ENCODE results near the gene ADD1.
A peak's percentile ranks its signal among the peaks of the same experiment; 100 is the strongest.

Gene ADD1

DNA sequence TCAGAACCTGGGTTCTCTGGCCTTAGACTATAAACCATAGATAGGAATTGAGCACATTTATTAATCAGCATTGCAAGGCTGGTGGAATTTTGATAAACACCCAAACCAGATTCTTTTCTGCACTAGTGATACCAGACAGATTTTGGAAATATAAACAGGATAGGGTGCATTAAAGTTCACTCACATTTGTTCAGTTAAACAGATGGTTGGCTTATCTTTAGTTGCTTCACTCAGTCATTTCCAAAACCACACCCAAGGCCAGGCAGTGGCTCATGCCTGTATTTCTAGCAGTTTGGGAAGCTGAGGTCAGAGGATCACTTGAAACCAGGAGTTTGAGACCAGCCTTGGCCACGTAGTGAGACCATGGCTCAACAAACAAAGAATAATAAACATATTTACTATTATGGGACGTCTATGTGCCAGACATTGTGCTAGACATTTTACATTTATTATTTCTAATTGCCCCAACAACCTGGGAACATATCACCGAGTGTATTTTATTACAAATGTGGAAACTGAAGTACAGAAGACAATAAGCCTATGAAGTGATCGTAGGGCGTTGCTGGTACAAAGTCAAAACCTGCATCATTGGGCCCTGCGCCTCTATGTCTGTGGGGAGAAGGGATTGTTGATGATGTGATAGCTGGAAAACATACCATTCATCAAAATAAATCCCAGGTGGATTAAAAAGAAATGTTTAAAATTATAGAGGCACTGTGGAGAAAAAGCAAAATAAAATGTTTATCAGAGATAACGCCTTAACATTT is 15.0 kb downstream of the ADD1 start:
- Mint-ChIP-seq H3K27me3 (no peaks in the 10 kb centered on the region), H3K4me3 (no peak overlapping the region), H3K4me1 (ENCODE audit: low read depth in 2 of 2) (peaks cover 54 to 76% of the 10 kb centered on the region in 2 donors), H3K9me3 (no peaks in the 10 kb centered on the region), H3K27ac (peak overlapping the region in 1 of 2 donors; percentile 80), H3K36me3 (ENCODE audit: insufficient read depth) (peaks cover 22% of the 10 kb centered on the region)
- ATAC-seq (replicated peaks) (no peak), DNase-seq (no peak)

DNA sequence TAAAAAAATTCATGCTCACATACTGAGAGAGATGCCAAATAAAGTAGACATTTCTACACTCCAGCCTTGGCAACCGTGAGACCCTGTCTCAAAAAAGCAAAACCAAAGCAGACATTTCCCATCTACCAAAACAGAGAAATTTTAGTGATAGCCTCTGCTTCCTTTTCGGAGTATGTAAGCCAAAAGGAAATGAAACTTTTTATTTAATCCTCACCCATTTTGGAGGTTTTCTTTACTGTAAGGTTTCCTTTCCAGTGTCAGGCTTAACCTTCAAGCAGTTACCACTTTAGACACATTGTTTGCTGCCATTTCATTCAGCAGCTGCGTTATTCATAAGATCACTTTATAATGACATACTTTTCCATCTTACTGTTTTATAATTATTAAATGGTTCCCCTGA is 15.9 kb downstream of the ADD1 start:
- DNase-seq: no peak
- peak overlapping the region; percentile 41 to 70 for H3K27ac Mint-ChIP-seq
- H3K27me3 Mint-ChIP-seq: no peaks in the 10 kb centered on the region
- ATAC-seq (replicated peaks): no peak
- peaks cover 53 to 75% of the 10 kb centered on the region in 2 donors for H3K4me1 Mint-ChIP-seq (ENCODE audit: low read depth in 2 of 2)
- no peak overlapping the region for H3K4me3 Mint-ChIP-seq
- H3K36me3 Mint-ChIP-seq (ENCODE audit: insufficient read depth): peaks cover 15% of the 10 kb centered on the region
- no peaks in the 10 kb centered on the region for H3K9me3 Mint-ChIP-seq

GRCh38 chr4:2860391-2861348 is 17.0 kb downstream of the ADD1 start:
- ATAC-seq (replicated peaks) (no peak), DNase-seq (no peak)
- Mint-ChIP-seq H3K27ac (peak overlapping the region; percentile 41 to 70), H3K4me1 (ENCODE audit: low read depth in 2 of 2) (peaks cover 45 to 77% of the 10 kb centered on the region in 2 donors), H3K4me3 (peak overlapping the region in 1 of 2 donors; percentile 18), H3K36me3 (ENCODE audit: insufficient read depth) (peaks cover 4% of the 10 kb centered on the region), H3K27me3 (no peaks in the 10 kb centered on the region), H3K9me3 (no peaks in the 10 kb centered on the region)

- Mint-ChIP-seq H3K4me1 (ENCODE audit: low read depth in 2 of 2) (peaks cover 45 to 81% of the 10 kb centered on the region in 2 donors), H3K27me3 (no peaks in the 10 kb centered on the region), H3K36me3 (ENCODE audit: insufficient read depth) (peaks cover 3% of the 10 kb centered on the region), H3K27ac (peak overlapping the region; percentile 41 to 70), H3K9me3 (no peaks in the 10 kb centered on the region), H3K4me3 (peak overlapping the region; percentile 2 to 19)
- ATAC-seq (replicated peaks) (no peak), DNase-seq (no peak)
Observed at GRCh38 chr4:2861631-2862436, 18.2 kb downstream of the ADD1 start.

DNA sequence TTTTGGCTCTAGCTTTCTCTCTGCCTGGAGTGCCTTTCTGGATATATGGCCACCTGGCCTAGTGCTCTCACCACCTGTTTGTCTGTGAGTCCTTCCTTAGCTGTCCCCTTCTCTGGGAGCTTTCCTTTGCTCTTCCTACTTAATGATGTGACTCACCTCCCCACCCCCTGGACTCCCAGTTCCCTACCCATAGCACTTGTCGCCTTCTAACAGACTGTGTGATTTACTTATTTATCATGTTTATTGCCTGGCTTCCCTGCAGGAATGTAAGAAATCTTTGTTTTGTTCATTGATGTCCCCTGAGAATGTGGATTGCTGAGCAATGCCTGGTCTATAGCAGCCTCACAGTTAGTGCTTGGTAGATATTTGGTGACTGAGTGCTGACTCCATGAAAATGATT is 18.9 kb downstream of the ADD1 start:
- no peaks in the 10 kb centered on the region for H3K9me3 Mint-ChIP-seq
- DNase-seq: no peak
- H3K4me1 Mint-ChIP-seq (ENCODE audit: low read depth in 2 of 2): peaks cover 48 to 84% of the 10 kb centered on the region in 2 donors
- no peak for ATAC-seq (replicated peaks)
- H3K27me3 Mint-ChIP-seq: no peaks in the 10 kb centered on the region
- H3K4me3 Mint-ChIP-seq: peak overlapping the region in 1 of 2 donors; percentile 31
- H3K27ac Mint-ChIP-seq: peak overlapping the region; percentile 41 to 70
- peaks cover 6% of the 10 kb centered on the region for H3K36me3 Mint-ChIP-seq (ENCODE audit: insufficient read depth)

- Mint-ChIP-seq H3K4me3 (no peak overlapping the region), H3K4me1 (ENCODE audit: low read depth in 2 of 2) (peaks cover 56 to 84% of the 10 kb centered on the region in 2 donors), H3K27me3 (no peaks in the 10 kb centered on the region), H3K9me3 (no peaks in the 10 kb centered on the region), H3K27ac (no peak overlapping the region), H3K36me3 (ENCODE audit: insufficient read depth) (peaks cover 7% of the 10 kb centered on the region)
- DNase-seq: no peak
- ATAC-seq (replicated peaks): no peak
Observed at GRCh38 chr4:2863649-2864048, 20.0 kb downstream of the ADD1 start.

GRCh38 chr4:2865196-2865780 is 21.6 kb downstream of the ADD1 start:
- H3K27me3 Mint-ChIP-seq: no peaks in the 10 kb centered on the region
- peaks cover 61 to 83% of the 10 kb centered on the region in 2 donors for H3K4me1 Mint-ChIP-seq (ENCODE audit: low read depth in 2 of 2)
- peak overlapping the region in 1 of 2 donors; percentile 4 for H3K4me3 Mint-ChIP-seq
- no peak for ATAC-seq (replicated peaks)
- no peaks in the 10 kb centered on the region for H3K9me3 Mint-ChIP-seq
- H3K27ac Mint-ChIP-seq: peak overlapping the region; percentile 49 to 74
- peaks cover 7% of the 10 kb centered on the region for H3K36me3 Mint-ChIP-seq (ENCODE audit: insufficient read depth)
- DNase-seq: no peak

DNA sequence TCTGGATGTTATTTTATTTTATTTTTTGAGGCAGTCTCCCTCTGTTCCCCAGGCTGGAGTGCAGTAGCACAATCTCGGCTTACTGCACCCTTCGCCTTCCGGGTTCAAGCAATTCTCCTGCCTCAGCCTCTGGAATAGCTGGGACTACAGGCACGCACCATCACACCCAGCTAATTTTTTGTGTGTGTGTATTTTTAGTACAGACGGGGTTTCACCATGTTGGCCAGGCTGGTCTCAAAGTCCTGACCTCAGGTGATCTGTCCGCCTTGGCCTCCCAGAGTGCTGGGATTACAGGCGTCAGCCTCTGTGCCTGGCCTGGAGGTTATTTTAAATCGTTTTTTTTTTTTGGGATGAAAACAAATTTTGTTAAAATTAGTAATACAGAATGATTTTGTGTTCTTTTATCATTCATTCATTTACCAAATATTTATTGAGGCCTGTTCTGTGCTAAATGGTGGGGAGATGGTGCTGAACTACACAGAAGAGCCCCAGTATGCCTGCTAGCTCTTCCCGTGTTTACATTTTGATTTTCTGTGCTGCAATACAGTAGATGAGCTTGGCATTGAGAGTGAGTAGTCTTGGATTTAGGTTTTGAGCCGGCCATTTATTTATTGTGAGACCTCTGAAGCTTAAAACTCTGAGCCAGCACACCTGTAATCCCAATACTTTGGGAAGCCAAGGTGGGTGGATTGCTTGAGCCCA is 22.7 kb downstream of the ADD1 start:
- H3K36me3 Mint-ChIP-seq (ENCODE audit: insufficient read depth): peaks cover 9% of the 10 kb centered on the region
- peaks cover 52 to 80% of the 10 kb centered on the region in 2 donors for H3K4me1 Mint-ChIP-seq (ENCODE audit: low read depth in 2 of 2)
- H3K27ac Mint-ChIP-seq: peak overlapping the region; percentile 35 to 56
- H3K4me3 Mint-ChIP-seq: no peak overlapping the region
- DNase-seq (no peak), ATAC-seq (replicated peaks) (no peak)
- H3K9me3 Mint-ChIP-seq: no peaks in the 10 kb centered on the region
- no peaks in the 10 kb centered on the region for H3K27me3 Mint-ChIP-seq

- DNase-seq: no peak
- no peak for ATAC-seq (replicated peaks)
- H3K36me3 Mint-ChIP-seq (ENCODE audit: insufficient read depth): peaks cover 9% of the 10 kb centered on the region
- no peaks in the 10 kb centered on the region for H3K9me3 Mint-ChIP-seq
- peak overlapping the region; percentile 35 to 57 for H3K27ac Mint-ChIP-seq
- no peak overlapping the region for H3K4me3 Mint-ChIP-seq
- H3K4me1 Mint-ChIP-seq (ENCODE audit: low read depth in 2 of 2): peaks cover 50 to 80% of the 10 kb centered on the region in 2 donors
- no peaks in the 10 kb centered on the region for H3K27me3 Mint-ChIP-seq
Observed at GRCh38 chr4:2866891-2867290, 23.2 kb downstream of the ADD1 start.

DNA sequence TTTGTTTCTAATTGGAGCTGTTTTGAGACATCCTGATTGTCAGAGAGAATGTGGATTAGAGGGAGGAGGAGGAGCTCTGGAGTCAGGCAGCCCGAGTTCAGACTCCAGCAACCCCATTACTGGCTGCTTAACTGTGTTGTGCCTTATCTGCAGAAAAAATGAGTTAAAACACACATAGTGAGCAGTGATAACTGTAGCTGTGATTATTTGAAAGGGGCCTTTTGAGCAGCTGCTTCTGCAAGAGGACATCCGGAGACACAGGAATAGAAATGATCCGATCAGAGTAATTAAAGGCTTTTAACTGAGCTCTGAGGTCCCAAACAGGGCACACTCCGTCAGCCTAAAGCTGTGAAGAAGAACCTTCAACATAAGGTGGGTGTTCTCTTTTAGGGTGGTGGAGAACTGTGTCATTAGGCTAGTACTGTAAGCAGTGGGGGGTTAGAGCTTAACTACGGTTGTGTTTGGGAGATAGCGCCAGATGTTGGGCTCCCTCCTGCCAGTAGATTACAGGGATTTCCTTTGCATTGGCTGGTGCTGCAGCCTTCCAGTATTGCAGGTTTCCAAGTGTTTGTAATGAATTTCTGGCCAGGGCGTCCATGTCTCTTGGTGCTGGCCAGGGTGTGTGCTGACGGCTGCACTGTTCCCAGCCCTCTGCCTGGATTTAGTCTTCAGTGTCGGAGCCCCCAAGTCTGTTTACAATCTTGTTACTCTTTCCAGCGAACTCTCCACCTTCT is 24.3 kb downstream of the ADD1 start:
- H3K27ac Mint-ChIP-seq: peak overlapping the region; percentile 57 to 59
- ATAC-seq (replicated peaks): no peak
- DNase-seq: no peak
- no peaks in the 10 kb centered on the region for H3K27me3 Mint-ChIP-seq
- H3K4me3 Mint-ChIP-seq: no peak overlapping the region
- H3K36me3 Mint-ChIP-seq (ENCODE audit: insufficient read depth): peaks cover 9% of the 10 kb centered on the region
- H3K4me1 Mint-ChIP-seq (ENCODE audit: low read depth in 2 of 2): peaks cover 45 to 74% of the 10 kb centered on the region in 2 donors
- H3K9me3 Mint-ChIP-seq: no peaks in the 10 kb centered on the region

- ATAC-seq (replicated peaks): no peak
- peaks cover 9% of the 10 kb centered on the region for H3K36me3 Mint-ChIP-seq (ENCODE audit: insufficient read depth)
- no peaks in the 10 kb centered on the region for H3K27me3 Mint-ChIP-seq
- peaks cover 42 to 72% of the 10 kb centered on the region in 2 donors for H3K4me1 Mint-ChIP-seq (ENCODE audit: low read depth in 2 of 2)
- no peak for DNase-seq
- no peak overlapping the region for H3K4me3 Mint-ChIP-seq
- H3K9me3 Mint-ChIP-seq: no peaks in the 10 kb centered on the region
- H3K27ac Mint-ChIP-seq: peak overlapping the region; percentile 59 to 86
Observed at GRCh38 chr4:2868877-2869487, 25.3 kb downstream of the ADD1 start.
